Thoracic aorta (tissue), 2 donors: ENCODE data around the gene ZBTB11. TPM values are rescaled to one million over a fixed set of nuclear protein-coding genes. Genes with fewer than 3 reads are reported as not detected.
"Not testable (repeated sequence)": the region's sequence is repeated elsewhere in the genome, so short reads cannot be mapped to it uniquely, and the experiment has no call there.

Experiments
- ATAC-seq: fragments of 150-250 bp; one replicate; pipeline ENCODE4 v1.8.0; 2017; ENCODE audit warnings: low read depth; ENCODE audit not compliant: insufficient number of reproducible peaks, low FRiP score
- DNase-seq: peaks from one replicate; pipeline ENCODE4 v3.0.0-alpha.2; 2020; ENCODE audit warnings: low spot score
- H3K27ac ChIP-seq, 2 donors: fragments of 200-600 bp; sonication (generic); 1 replicate in 1 of 2; 2 replicates in 1 of 2; pipeline ENCODE4 v1.5.1; 2016; ENCODE audit warnings: mild to moderate bottlenecking in 2 of 2, moderate library complexity in 2 of 2
- H3K27me3 ChIP-seq: fragments of 200-600 bp; sonication (generic); replicated peaks from 2 replicates; pipeline ENCODE4 v1.6.0; 2016; ENCODE audit warnings: mild to moderate bottlenecking; ENCODE audit not compliant: insufficient read depth
- H3K36me3 ChIP-seq: fragments of 200-600 bp; sonication (generic); one replicate; pipeline ENCODE4 v1.5.1; 2016
- H3K4me1 ChIP-seq, 2 donors: fragments of 200-600 bp; sonication (generic); 1 replicate in 1 of 2; 2 replicates in 1 of 2; pipeline versions ENCODE4 v1.5.1 to v1.6.0; 2016; ENCODE audit warnings: low read depth in 2 of 2, mild to moderate bottlenecking in 1 of 2; ENCODE audit not compliant: control insufficient read depth in 1 of 2
- H3K4me3 ChIP-seq: fragments of 200-600 bp; sonication (generic); 2 replicates; pipeline ENCODE4 v1.5.1; 2016; ENCODE audit warnings: mild to moderate bottlenecking
- H3K9me3 ChIP-seq: fragments of 200-600 bp; sonication (generic); 2 replicates; pipeline ENCODE4 v1.5.1; 2016
- CTCF ChIP-seq: fragments of 200-600 bp; sonication (generic); IDR thresholded peaks from one replicate; pipeline ENCODE4 v1.5.1; 2019; ENCODE audit warnings: antibody characterized with exemption
- total RNA-seq, 2 donors: library from RNA; depleted of rRNA; stranded (reverse); fragments of >200 nt; gene quantifications; one replicate each; pipeline versions ENCODE4 v1.1.0 to v1.2.3, GENCODE V29; 2016

ZBTB11 gene
- total RNA-seq, 2 donors from 2014 or later, result 17.7 to 26.6 TPM

DNA sequence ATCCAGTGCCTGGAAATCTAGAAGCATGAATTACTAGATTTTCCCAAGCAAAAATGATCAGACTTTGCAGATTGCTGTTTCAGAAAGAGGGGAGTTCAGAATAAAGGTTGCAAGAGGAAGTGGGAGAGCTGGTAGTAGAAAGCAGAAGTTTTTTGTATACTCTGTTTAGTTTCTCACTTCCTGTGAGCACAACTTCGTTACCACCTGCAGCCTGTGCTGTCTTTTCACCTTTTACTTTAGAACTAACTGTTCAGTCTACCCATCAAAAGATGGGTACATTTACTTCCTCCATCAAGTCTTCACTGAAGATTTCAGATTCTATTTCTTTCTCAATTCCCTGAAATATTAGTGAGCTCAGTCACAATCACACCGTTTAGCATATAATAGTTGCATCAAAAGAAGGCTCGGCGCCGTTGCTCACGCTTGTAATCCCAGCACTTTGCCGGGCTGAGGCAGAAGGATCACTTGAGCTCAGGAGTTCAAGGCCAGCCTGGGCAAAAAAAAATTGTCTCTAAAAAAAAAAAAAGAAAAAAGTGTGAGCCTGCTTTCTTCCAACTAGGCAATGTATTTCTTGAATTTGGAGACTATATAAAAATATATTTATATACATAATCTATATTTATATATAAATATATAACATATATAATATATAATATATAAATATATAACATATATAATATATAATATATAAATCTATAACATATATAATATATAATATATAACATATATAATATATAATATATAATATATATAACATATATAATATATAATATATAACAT is 45.7 kb upstream of the ZBTB11 start:
- no peak for TF ChIP-seq CTCF
- Histone ChIP-seq H3K4me3 (no peak overlapping the region), H3K36me3 (no peaks in the 10 kb centered on the region), H3K27ac (no peak overlapping the region), H3K4me1 (peaks cover 2 to 15% of the 10 kb centered on the region in 2 donors), H3K9me3 (no peaks in the 10 kb centered on the region), H3K27me3 (no peaks in the 10 kb centered on the region)
- DNase-seq (no peak), ATAC-seq (no peak)

- Histone ChIP-seq H3K4me3 (no peak overlapping the region), H3K27ac (peak overlapping the region in 1 of 2 donors; percentile 7), H3K9me3 (no peaks in the 10 kb centered on the region), H3K36me3 (no peaks in the 10 kb centered on the region), H3K4me1 (peaks cover 2 to 12% of the 10 kb centered on the region in 2 donors), H3K27me3 (no peaks in the 10 kb centered on the region)
- ATAC-seq (no peak), DNase-seq (no peak)
- TF ChIP-seq CTCF, result no peak
Observed at GRCh38 chr3:101720851-101721840, 44.2 kb upstream of the ZBTB11 start.

DNA sequence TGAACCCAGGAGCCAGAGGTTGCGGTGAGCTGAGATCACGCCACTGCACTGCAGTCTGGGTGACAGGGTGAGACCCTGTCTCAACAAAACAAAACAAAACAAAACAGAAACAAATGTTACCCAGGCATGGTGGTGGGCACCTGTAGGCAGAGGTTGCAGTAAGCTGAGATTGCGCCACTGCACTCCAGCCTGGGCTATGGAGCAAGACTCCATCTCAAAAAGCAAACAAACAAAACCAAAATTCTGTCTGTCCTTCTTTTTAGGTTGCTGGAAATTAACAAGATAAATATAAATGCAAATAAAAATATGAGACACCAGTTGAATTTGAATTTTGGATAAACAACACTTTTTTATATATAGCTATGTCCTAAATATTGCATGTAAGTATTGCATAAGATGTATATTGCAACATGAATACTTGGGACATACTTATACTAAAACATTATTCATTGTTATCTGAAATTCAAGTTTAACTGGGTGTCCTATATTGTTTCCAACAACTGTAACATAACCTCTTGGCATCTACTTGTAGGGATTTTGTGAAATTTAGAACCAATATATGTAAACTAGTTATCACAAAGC is 42.8 kb upstream of the ZBTB11 start:
- Histone ChIP-seq H3K27me3 (no peaks in the 10 kb centered on the region), H3K36me3 (no peaks in the 10 kb centered on the region), H3K27ac (no peak overlapping the region), H3K4me1 (peaks cover 2 to 4% of the 10 kb centered on the region in 2 donors), H3K9me3 (no peaks in the 10 kb centered on the region), H3K4me3 (no peak overlapping the region)
- no peak for TF ChIP-seq CTCF
- no peak for ATAC-seq
- no peak for DNase-seq

GRCh38 chr3:101718455-101718854 is 41.5 kb upstream of the ZBTB11 start:
- H3K27me3 ChIP-seq, result no peaks in the 10 kb centered on the region
- no peak for TF ChIP-seq CTCF
- H3K4me1 ChIP-seq, result no peaks in the 10 kb centered on the region
- ATAC-seq (no peak), DNase-seq (no peak)
- H3K4me3 ChIP-seq, result no peak overlapping the region
- no peak overlapping the region for H3K27ac ChIP-seq
- H3K9me3 ChIP-seq, result no peaks in the 10 kb centered on the region
- no peaks in the 10 kb centered on the region for H3K36me3 ChIP-seq

- Histone ChIP-seq H3K27ac (no peak overlapping the region), H3K27me3 (peaks cover 3% of the 10 kb centered on the region), H3K4me3 (no peak overlapping the region), H3K36me3 (no peaks in the 10 kb centered on the region), H3K4me1 (no peaks in the 10 kb centered on the region), H3K9me3 (no peaks in the 10 kb centered on the region)
- DNase-seq (no peak), ATAC-seq (no peak)
- TF ChIP-seq CTCF, result no peak
Observed at GRCh38 chr3:101709126-101709525, 32.2 kb upstream of the ZBTB11 start.

DNA sequence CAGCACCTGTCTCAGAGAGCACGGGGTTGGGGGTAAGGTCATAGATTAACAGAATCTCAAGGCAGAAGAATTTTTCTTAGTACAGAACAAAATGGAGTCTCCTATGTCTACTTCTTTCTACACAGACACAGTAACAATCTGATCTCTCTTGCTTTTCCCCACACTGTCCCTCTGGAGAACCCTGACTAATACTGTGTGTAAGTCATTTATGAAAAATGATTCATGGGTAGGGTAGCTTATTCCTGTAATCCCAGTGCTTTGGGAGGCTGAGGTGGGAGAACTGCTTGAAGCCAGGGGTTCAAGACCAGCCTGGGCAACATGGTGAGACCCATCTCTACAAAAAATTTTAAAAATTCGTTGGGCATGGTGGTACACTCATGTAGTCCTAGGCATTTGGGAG is 27.7 kb upstream of the ZBTB11 start:
- H3K27ac ChIP-seq, H3K36me3 ChIP-seq, H3K27me3 ChIP-seq, H3K9me3 ChIP-seq, H3K4me3 ChIP-seq, H3K4me1 ChIP-seq, DNase-seq, ATAC-seq: not testable (repeated sequence)
